Neural cell (in vitro differentiated cells): ENCODE results near the gene CAMSAP2.

Source experiments
- POLR2AphosphoS5 ChIP-seq: IDR thresholded peaks from 2 replicates; pipeline ENCODE4 v1.6.1; 2012
- REST ChIP-seq: IDR thresholded peaks from 2 replicates; pipeline ENCODE4 v1.6.1; 2012; ENCODE audit warnings: borderline replicate concordance
- TF ChIP-seq, protein P1 (sequence below): fragments of 450-650 bp; IDR thresholded peaks from 2 replicates; pipeline ENCODE4 v1.5.1; 2014; ENCODE audit warnings: antibody characterized with exemption, mild to moderate bottlenecking, moderate library complexity; ENCODE audit not compliant: poor library complexity, severe bottlenecking

DNA sequence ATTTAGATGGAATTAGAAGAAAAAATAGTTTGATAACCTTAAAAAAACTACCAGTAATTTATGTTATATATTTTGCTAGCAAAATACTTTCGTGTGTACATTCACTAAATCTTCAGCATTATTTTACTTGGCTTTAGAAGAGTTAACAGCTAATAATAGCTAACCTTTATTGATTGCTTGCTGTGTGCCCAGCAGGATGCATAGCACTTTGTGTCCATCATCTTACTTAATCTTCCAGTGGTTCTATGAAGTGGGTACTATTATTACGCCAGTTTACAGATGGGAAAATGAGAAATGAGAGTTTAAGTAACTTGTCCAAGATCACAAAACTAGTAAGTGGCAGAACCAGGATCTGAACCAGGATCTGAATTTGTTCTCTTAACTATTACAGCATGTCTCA lies 92.4 kb downstream of the CAMSAP2 start:
- peak; percentile 28 for TF ChIP-seq REST
- TF ChIP-seq, protein P1, sequence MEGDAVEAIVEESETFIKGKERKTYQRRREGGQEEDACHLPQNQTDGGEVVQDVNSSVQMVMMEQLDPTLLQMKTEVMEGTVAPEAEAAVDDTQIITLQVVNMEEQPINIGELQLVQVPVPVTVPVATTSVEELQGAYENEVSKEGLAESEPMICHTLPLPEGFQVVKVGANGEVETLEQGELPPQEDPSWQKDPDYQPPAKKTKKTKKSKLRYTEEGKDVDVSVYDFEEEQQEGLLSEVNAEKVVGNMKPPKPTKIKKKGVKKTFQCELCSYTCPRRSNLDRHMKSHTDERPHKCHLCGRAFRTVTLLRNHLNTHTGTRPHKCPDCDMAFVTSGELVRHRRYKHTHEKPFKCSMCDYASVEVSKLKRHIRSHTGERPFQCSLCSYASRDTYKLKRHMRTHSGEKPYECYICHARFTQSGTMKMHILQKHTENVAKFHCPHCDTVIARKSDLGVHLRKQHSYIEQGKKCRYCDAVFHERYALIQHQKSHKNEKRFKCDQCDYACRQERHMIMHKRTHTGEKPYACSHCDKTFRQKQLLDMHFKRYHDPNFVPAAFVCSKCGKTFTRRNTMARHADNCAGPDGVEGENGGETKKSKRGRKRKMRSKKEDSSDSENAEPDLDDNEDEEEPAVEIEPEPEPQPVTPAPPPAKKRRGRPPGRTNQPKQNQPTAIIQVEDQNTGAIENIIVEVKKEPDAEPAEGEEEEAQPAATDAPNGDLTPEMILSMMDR, result no peak
- peak; percentile 89 for TF ChIP-seq POLR2AphosphoS5
